ENCODE results near the gene VPS35L. TPM values are rescaled to one million over a fixed set of nuclear protein-coding genes. Genes with fewer than 3 reads are reported as not detected.
A peak's percentile ranks its signal among the peaks of the same experiment; 100 is the strongest.

The VPS35L gene
- total and polyA plus RNA-seq, 2 of the 13 experiments (the other 11 are each of a cell fraction or from before 2014, with no cell fraction given) = 1.4 to 1.6 TPM

DNA sequence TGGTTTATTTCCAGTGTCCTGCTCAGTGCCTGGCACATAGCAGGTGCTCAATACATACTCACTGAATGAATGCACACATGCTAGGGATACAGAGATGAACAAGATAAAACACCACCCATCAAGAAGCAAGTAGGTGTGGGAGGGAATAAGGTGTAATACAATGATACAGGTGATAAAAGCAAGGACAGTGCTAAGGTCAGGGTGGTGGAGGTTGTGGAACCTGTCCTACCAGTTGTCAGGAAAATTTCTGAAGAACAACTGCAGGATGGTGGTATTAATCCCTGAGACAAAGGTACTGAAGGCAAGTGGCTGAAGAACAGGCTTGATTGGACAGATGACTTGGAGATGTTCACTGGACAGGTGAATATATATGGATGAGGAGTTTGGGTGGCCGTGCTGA lies 160.7 kb downstream of the VPS35L start:
- no peak for FAIRE-seq
- peak overlapping the region; percentile 74 to 98 (median 98); a peak in 5 of 6 replicates for H3K4me3 ChIP-seq (replicated peaks in 1 of 3; ENCODE audit: insufficient read depth in 1 of 3, low read depth in 2 of 3, low read length in 3 of 3)
- H3K9me3 ChIP-seq (ENCODE audit: low read length) = no peaks in the 10 kb centered on the region
- peaks cover 37% of the 10 kb centered on the region for H3K79me2 ChIP-seq (ENCODE audit: insufficient read depth, low read length)
- BruUV-seq (replicated peaks) = no TSS peak
- ChIA-PET CTCF (ENCODE audit: low intra/inter-chr PET ratio, low total read pairs) (no interaction called here), POLR2A (interaction anchor here (2.3 kb wide), 1 partner anchor 27 kb away, joined by 10 read pairs; no protein-coding TSS in a partner anchor)
- peaks cover 42% of the 10 kb centered on the region for H3K4me1 ChIP-seq (ENCODE audit: insufficient read depth, low read length)
- no peaks in the 10 kb centered on the region; a peak in 1 of 5 replicates for H3K27me3 ChIP-seq (ENCODE audit: control insufficient read depth in 1 of 2, insufficient read depth in 2 of 2, low read length in 2 of 2)
- H3K9ac ChIP-seq (ENCODE audit: insufficient read depth, low read depth, low read length) = peak overlapping the region; percentile 79
- H2AFZ ChIP-seq (ENCODE audit: low read length) = no peak overlapping the region
- TF ChIP-seq SP5 (CRISPR knock-in tag; IDR thresholded peaks at IDR 0.05; ENCODE audit: borderline replicate concordance, low read depth) (no peak), ZFP41 (CRISPR knock-in tag; IDR thresholded peaks at IDR 0.05; ENCODE audit: borderline replicate concordance) (no peak), NONO (IDR thresholded peaks at IDR 0.05) (no peak), NONO (CRISPR knock-in tag; conservative IDR thresholded peaks at IDR 0.05) (0 out of 2 replicates have a peak, but pooled peaks have one; percentile 25), ZNF777 (CRISPR knock-in tag; IDR thresholded peaks at IDR 0.05) (no peak), HMG20B (CRISPR knock-in tag; conservative IDR thresholded peaks at IDR 0.05) (no peak), TCF7L2 (IDR thresholded peaks at IDR 0.05; ENCODE audit: low read depth, low read length) (no peak), PRDM10 (CRISPR knock-in tag; IDR thresholded peaks at IDR 0.05; ENCODE audit: low read depth) (no peak), ZKSCAN5 (CRISPR knock-in tag; IDR thresholded peaks at IDR 0.05) (no peak), ZFY (CRISPR knock-in tag; IDR thresholded peaks at IDR 0.05) (0 out of 2 replicates have a peak, but pooled peaks have one; percentile 9), JUNB (CRISPR knock-in tag; IDR thresholded peaks at IDR 0.05; ENCODE audit: borderline replicate concordance) (peak; percentile 53; the same call in 1 of the 2 replicates), SP4 (CRISPR knock-in tag; IDR thresholded peaks at IDR 0.05) (no peak), TCF7 (IDR thresholded peaks at IDR 0.05; ENCODE audit: low read depth) (no peak)
- TF ChIP-seq, protein P1, sequence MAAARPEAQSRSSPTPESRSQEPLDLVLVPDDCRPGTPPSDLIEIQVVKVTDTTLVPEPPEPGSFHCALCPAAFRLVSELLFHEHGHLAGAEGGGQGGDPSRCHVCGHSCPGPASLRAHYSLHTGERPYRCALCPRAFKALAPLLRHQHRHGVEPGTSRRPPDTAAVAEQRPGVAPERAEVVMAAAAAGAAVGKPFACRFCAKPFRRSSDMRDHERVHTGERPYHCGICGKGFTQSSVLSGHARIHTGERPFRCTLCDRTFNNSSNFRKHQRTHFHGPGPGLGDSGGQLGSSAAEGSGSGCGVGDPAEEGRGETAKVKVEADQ (CRISPR knock-in tag; IDR thresholded peaks at IDR 0.05; ENCODE audit: borderline replicate concordance) = no peak
- TF ChIP-seq, protein P2, sequence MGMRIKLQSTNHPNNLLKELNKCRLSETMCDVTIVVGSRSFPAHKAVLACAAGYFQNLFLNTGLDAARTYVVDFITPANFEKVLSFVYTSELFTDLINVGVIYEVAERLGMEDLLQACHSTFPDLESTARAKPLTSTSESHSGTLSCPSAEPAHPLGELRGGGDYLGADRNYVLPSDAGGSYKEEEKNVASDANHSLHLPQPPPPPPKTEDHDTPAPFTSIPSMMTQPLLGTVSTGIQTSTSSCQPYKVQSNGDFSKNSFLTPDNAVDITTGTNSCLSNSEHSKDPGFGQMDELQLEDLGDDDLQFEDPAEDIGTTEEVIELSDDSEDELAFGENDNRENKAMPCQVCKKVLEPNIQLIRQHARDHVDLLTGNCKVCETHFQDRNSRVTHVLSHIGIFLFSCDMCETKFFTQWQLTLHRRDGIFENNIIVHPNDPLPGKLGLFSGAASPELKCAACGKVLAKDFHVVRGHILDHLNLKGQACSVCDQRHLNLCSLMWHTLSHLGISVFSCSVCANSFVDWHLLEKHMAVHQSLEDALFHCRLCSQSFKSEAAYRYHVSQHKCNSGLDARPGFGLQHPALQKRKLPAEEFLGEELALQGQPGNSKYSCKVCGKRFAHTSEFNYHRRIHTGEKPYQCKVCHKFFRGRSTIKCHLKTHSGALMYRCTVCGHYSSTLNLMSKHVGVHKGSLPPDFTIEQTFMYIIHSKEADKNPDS (CRISPR knock-in tag; IDR thresholded peaks at IDR 0.05) = 0 out of 2 replicates have a peak, but pooled peaks have one; percentile 26
- intact Hi-C loops (cut with micrococcal nuclease; ENCODE audit: unreplicated experiment) = loop anchor here (5.0 kb wide), 2 partner anchors 36 to 171 kb away; no protein-coding TSS in a partner anchor
- 97% methylated on average over 1 of the region's 1 CpG for WGBS (ENCODE audit: low lambda C conversion rate)
- H3K27ac ChIP-seq (ENCODE audit: extremely low read length, insufficient read depth, low read length) = no peak overlapping the region
- peaks cover 14 to 21% of the 10 kb centered on the region in 2 experiments for H3K36me3 ChIP-seq (replicated peaks in 1 of 2; ENCODE audit: control insufficient read depth in 1 of 2, insufficient read depth in 2 of 2, low read length in 2 of 2)
- no peak for ATAC-seq
- no peak for DNase-seq (ENCODE audit: low spot score)
- H4K20me1 ChIP-seq (ENCODE audit: insufficient read depth, low read length) = peaks cover 4% of the 10 kb centered on the region
- in situ Hi-C loops (cut with HindIII; ENCODE audit: extremely low pct_ligation_motif_present, low pct_unique_long_range_greater_than_20kb) = loop anchor here (5.0 kb wide), 1 partner anchor 171 kb away; no protein-coding TSS in a partner anchor
- peak overlapping the region; percentile 98 for H3K4me2 ChIP-seq (ENCODE audit: low read depth, low read length)

Measured in HepG2 (cell line).